GM12878 (cell line): ENCODE measurements around the gene CLEC16A. TPM values are rescaled to one million over a fixed set of nuclear protein-coding genes. Genes with fewer than 3 reads are reported as not detected.

Source experiments
- ASH2L ChIP-seq: fragments of 300-600, 200-600 bp; sonication (generic); IDR thresholded peaks from 2 replicates; pipeline ENCODE4 v1.6.1; 2017; ENCODE audit warnings: low read depth, mild to moderate bottlenecking, borderline replicate concordance
- BHLHE40 ChIP-seq, 2 experiments: fragments of 450-650 bp in 1 of 2; IDR thresholded peaks; 2 replicates each; pipeline ENCODE4 v1.6.1; 2011 to 2017; ENCODE audit warnings: low read depth in 2 of 2, borderline replicate concordance in 1 of 2, improper control_type of control experiment in 1 of 2, low read length in 1 of 2, mild to moderate bottlenecking in 1 of 2
- CBX3 ChIP-seq: fragments of 200-600 bp; sonication (generic); IDR thresholded peaks from 2 replicates; pipeline ENCODE4 v1.6.1; 2016; ENCODE audit warnings: low read depth, borderline replicate concordance
- DPF2 ChIP-seq: fragments of 450-650 bp; IDR thresholded peaks from 2 replicates; pipeline ENCODE4 v1.6.1; 2017; ENCODE audit warnings: mild to moderate bottlenecking
- IKZF1 ChIP-seq: fragments of 450-650 bp; conservative IDR thresholded peaks from 2 replicates; pipeline ENCODE4 v1.6.1; 2017; ENCODE audit warnings: antibody characterized with exemption, mild to moderate bottlenecking
- IRF4 ChIP-seq: IDR thresholded peaks from 2 replicates; pipeline ENCODE4 v1.6.1; 2011; ENCODE audit warnings: low read depth, low read length
- RUNX3 ChIP-seq: IDR thresholded peaks from 2 replicates; pipeline ENCODE4 v1.6.1; 2012; ENCODE audit warnings: low read length, inconsistent platforms
- TCF12 ChIP-seq: IDR thresholded peaks from 2 replicates; pipeline ENCODE4 v1.6.1; 2011; ENCODE audit warnings: low read depth, mild to moderate bottlenecking, low read length
- WRNIP1 ChIP-seq: IDR thresholded peaks from 2 replicates; pipeline ENCODE4 v1.6.1; 2011; ENCODE audit warnings: low read depth, low read length, improper control_type of control experiment, borderline replicate concordance
- YBX1 ChIP-seq: fragments of 450-650 bp; IDR thresholded peaks from 2 replicates; pipeline ENCODE4 v1.6.1; 2016; ENCODE audit warnings: antibody characterized with exemption
- polyA plus RNA-seq, 11 experiments: library from polyadenylated mRNA; depleted of rRNA in 4 of 11; unstranded in 6 of 11; stranded (reverse) in 5 of 11; fragments of >200 nt; fragmentation: Nextera tagmentation in 4 of 11; fragmentation: Illumina TruSeq in 1 of 11; extraction: Ambion mirVana in 4 of 11; extraction: Trizol in 1 of 11; gene quantifications; 1 replicate in 1 of 11; 2 replicates in 10 of 11; pipeline versions ENCODE4 v1.2.1 to v1.2.3, GENCODE V29; 2011 to 2016; ENCODE audit warnings: inconsistent platforms in 2 of 11, missing spikeins in 2 of 11, low read depth in 1 of 11
- total RNA-seq, 4 experiments: library from RNA; depleted of rRNA in 3 of 4; stranded (reverse); fragments of >200 nt in 3 of 4; fragmentation: Illumina TruSeq in 1 of 4; extraction: Trizol in 1 of 4; gene quantifications; 2 replicates each; pipeline versions ENCODE4 v1.2.1 to v1.2.3, GENCODE V29; 2013 to 2021
- TF ChIP-seq, protein P1 (sequence below): fragments of 450-650 bp; IDR thresholded peaks from 2 replicates; pipeline ENCODE4 v1.6.1; 2017; ENCODE audit warnings: borderline replicate concordance
- TF ChIP-seq, protein P2 (sequence below): IDR thresholded peaks from 2 replicates; pipeline ENCODE4 v1.6.1; 2012; ENCODE audit warnings: low read depth, low read length, improper control_type of control experiment
- TF ChIP-seq, protein P3 (sequence below): fragments of 450-650 bp; IDR thresholded peaks from 2 replicates; pipeline ENCODE4 v1.6.1; 2018; ENCODE audit warnings: borderline replicate concordance, mild to moderate bottlenecking; ENCODE audit not compliant: partially characterized antibody
- TF ChIP-seq, protein P4 (sequence below): IDR thresholded peaks from 2 replicates; pipeline ENCODE4 v1.6.1; 2011; ENCODE audit warnings: mild to moderate bottlenecking, low read depth, low read length, moderate library complexity; ENCODE audit not compliant: insufficient replicate concordance

CLEC16A gene
- total and polyA plus RNA-seq, 10 of the 15 experiments (the other 5 are each of a cell fraction or from before 2014, with no cell fraction given), result 1.5 to 28.8 (median 19.2) TPM

DNA sequence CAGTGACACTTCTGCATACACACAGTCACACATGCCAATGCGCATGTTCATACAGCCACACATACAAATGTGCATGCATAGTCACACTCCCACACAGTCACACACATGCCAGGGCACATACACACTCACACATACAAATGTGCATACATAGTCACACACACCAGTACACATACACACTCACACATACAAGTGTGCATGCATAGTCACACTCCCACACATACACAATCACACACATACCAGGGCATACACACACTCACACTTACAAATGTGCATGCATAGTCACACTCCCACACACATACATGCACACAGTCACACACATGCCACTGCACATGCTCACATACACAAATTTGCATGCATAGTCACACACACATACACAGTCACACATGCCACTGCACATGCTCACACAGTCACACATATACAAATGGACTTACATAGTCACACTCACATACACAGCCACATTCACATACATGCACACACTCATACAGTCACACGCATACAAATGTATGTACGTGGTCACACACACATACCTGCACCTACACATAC lies 227.5 kb downstream of the CLEC16A start (continued):
- TF ChIP-seq, protein P1, sequence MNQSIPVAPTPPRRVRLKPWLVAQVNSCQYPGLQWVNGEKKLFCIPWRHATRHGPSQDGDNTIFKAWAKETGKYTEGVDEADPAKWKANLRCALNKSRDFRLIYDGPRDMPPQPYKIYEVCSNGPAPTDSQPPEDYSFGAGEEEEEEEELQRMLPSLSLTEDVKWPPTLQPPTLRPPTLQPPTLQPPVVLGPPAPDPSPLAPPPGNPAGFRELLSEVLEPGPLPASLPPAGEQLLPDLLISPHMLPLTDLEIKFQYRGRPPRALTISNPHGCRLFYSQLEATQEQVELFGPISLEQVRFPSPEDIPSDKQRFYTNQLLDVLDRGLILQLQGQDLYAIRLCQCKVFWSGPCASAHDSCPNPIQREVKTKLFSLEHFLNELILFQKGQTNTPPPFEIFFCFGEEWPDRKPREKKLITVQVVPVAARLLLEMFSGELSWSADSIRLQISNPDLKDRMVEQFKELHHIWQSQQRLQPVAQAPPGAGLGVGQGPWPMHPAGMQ, result 0 out of 2 replicates have a peak, but pooled peaks have one; percentile 22
- TF ChIP-seq IRF4 (peak; percentile 37; the same call in 1 of the 2 replicates), YBX1 (no peak), BHLHE40 (IDR thresholded peaks at IDR 0.05; ENCODE audit: borderline replicate concordance in 1 of 2, low read depth in 2 of 2, low read length in 1 of 2) (peak in 1 of 2 experiments; percentile 50; a peak in 2 of 4 replicates), IKZF1 (0 out of 2 replicates have a peak, but pooled peaks have one; percentile 17), ASH2L (no peak), CBX3 (no peak), WRNIP1 (no peak), TCF12 (no peak), RUNX3 (no peak), DPF2 (no peak)
- TF ChIP-seq, protein P2, sequence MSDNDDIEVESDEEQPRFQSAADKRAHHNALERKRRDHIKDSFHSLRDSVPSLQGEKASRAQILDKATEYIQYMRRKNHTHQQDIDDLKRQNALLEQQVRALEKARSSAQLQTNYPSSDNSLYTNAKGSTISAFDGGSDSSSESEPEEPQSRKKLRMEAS, result no peak
- TF ChIP-seq, protein P3, sequence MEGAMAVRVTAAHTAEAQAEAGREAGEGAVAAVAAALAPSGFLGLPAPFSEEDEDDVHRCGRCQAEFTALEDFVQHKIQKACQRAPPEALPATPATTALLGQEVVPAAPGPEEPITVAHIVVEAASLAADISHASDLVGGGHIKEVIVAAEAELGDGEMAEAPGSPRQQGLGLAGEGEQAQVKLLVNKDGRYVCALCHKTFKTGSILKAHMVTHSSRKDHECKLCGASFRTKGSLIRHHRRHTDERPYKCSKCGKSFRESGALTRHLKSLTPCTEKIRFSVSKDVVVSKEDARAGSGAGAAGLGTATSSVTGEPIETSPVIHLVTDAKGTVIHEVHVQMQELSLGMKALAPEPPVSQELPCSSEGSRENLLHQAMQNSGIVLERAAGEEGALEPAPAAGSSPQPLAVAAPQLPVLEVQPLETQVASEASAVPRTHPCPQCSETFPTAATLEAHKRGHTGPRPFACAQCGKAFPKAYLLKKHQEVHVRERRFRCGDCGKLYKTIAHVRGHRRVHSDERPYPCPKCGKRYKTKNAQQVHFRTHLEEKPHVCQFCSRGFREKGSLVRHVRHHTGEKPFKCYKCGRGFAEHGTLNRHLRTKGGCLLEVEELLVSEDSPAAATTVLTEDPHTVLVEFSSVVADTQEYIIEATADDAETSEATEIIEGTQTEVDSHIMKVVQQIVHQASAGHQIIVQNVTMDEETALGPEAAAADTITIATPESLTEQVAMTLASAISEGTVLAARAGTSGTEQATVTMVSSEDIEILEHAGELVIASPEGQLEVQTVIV, result peak; percentile 10
- TF ChIP-seq, protein P4, sequence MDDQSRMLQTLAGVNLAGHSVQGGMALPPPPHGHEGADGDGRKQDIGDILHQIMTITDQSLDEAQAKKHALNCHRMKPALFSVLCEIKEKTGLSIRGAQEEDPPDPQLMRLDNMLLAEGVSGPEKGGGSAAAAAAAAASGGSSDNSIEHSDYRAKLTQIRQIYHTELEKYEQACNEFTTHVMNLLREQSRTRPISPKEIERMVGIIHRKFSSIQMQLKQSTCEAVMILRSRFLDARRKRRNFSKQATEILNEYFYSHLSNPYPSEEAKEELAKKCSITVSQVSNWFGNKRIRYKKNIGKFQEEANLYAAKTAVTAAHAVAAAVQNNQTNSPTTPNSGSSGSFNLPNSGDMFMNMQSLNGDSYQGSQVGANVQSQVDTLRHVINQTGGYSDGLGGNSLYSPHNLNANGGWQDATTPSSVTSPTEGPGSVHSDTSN, result peak; percentile 43
